ENCODE measurements around the gene L3MBTL3. TPM values are rescaled to one million over a fixed set of nuclear protein-coding genes. Genes with fewer than 3 reads are reported as not detected.

L3MBTL3 gene
- total RNA-seq, 1 experiment from 2014 or later = 14.3 TPM

DNA sequence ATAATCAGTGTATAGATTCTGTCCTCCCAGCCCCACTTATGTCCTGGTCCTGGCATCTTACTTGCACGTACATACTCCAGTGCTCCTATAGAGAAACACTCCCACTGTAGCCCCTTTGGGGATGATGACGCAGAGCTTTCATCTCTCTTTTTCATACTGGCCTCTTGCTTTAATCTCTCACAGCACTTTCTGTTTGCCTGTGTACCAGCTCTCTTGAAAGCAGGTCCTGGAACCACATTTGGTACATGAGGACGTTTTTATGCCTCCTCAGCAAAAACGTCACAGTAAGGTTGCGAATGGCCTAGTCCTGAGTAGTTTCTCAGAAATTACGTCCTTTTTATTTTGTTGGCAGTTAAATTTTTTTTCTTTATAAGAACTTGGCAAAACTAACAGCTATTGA, 10.8 kb downstream of the L3MBTL3 start:
- Histone ChIP-seq H3K4me3 (ENCODE audit: low read depth, low read length) (no peak overlapping the region), H3K27me3 (replicated peaks; ENCODE audit: control insufficient read depth, insufficient read depth, low read length) (no peaks in the 10 kb centered on the region), H3K36me3 (ENCODE audit: control insufficient read depth, insufficient read depth, low read length) (no peaks in the 10 kb centered on the region), H3K4me1 (peaks cover 13% of the 10 kb centered on the region), H3K9me3 (no peaks in the 10 kb centered on the region)
- ChIA-PET CTCF (interaction anchor here (2.2 kb wide), 1 partner anchor 8 kb away, joined by 6 read pairs; no protein-coding TSS in a partner anchor), POLR2A (no interaction called here)
- H3K27me3 Mint-ChIP-seq (ENCODE audit: insufficient read depth, unreplicated experiment) = no peaks in the 10 kb centered on the region
- no peaks in the 10 kb centered on the region for H3K9me3 Mint-ChIP-seq (ENCODE audit: unreplicated experiment)
- intact Hi-C loops (cut with micrococcal nuclease; ENCODE audit: unreplicated experiment) = no loop called here
- no peak overlapping the region for H3K4me3 Mint-ChIP-seq (ENCODE audit: unreplicated experiment)
- H3K36me3 Mint-ChIP-seq (ENCODE audit: insufficient read depth, unreplicated experiment) = no peaks in the 10 kb centered on the region
- peaks cover 11% of the 10 kb centered on the region for H3K4me1 Mint-ChIP-seq (ENCODE audit: low read depth, unreplicated experiment)
- no peak overlapping the region for H3K27ac Mint-ChIP-seq (ENCODE audit: unreplicated experiment)
- TF ChIP-seq, protein P1, sequence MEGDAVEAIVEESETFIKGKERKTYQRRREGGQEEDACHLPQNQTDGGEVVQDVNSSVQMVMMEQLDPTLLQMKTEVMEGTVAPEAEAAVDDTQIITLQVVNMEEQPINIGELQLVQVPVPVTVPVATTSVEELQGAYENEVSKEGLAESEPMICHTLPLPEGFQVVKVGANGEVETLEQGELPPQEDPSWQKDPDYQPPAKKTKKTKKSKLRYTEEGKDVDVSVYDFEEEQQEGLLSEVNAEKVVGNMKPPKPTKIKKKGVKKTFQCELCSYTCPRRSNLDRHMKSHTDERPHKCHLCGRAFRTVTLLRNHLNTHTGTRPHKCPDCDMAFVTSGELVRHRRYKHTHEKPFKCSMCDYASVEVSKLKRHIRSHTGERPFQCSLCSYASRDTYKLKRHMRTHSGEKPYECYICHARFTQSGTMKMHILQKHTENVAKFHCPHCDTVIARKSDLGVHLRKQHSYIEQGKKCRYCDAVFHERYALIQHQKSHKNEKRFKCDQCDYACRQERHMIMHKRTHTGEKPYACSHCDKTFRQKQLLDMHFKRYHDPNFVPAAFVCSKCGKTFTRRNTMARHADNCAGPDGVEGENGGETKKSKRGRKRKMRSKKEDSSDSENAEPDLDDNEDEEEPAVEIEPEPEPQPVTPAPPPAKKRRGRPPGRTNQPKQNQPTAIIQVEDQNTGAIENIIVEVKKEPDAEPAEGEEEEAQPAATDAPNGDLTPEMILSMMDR (IDR thresholded peaks at IDR 0.05; ENCODE audit: insufficient read depth in 1 of 2, low read depth in 1 of 2, low read length in 1 of 2, severe bottlenecking in 1 of 2, unreplicated experiment in 1 of 2) = no peak
- no peak for DNase-seq
- BruUV-seq (replicated peaks) = no TSS peak

DNA sequence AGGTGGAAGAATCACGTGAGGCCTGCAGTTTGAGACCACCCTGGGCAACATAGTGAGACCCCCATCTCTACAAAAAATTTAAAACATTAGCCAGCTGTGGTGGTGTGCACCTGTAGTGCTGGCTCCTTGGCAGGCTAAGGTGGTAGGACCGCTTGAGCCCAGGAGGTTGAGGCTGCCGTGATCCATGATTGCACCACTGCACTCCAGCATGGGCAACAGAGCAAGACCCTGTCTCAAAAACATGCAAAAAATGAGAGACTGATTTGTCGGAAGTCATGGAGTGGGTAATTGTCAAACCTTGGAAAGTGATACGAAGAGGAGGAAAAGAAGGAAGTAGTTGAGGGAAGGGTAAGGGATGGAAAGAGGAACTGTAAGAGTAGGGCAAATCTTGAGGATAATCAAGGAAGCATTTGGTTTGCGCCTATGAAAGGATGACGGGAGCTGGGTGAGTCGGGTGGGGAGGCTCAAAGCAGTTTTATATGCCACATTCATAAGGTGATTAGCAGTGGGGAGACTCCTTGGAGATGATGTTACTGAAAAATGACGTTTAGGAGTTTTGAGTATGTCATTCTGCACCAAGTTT, 14.5 kb downstream of the L3MBTL3 start:
- no peak for DNase-seq
- H3K27me3 Mint-ChIP-seq (ENCODE audit: insufficient read depth, unreplicated experiment) = no peaks in the 10 kb centered on the region
- peaks cover 24% of the 10 kb centered on the region for H3K4me1 Mint-ChIP-seq (ENCODE audit: low read depth, unreplicated experiment)
- ChIA-PET CTCF (no interaction called here), POLR2A (no interaction called here)
- H3K36me3 Mint-ChIP-seq (ENCODE audit: insufficient read depth, unreplicated experiment) = peaks cover 5% of the 10 kb centered on the region
- H3K27ac Mint-ChIP-seq (ENCODE audit: unreplicated experiment) = no peak overlapping the region
- intact Hi-C loops (cut with micrococcal nuclease; ENCODE audit: unreplicated experiment) = no loop called here
- TF ChIP-seq, protein P1 (IDR thresholded peaks at IDR 0.05; ENCODE audit: insufficient read depth in 1 of 2, low read depth in 1 of 2, low read length in 1 of 2, severe bottlenecking in 1 of 2, unreplicated experiment in 1 of 2) = no peak
- Histone ChIP-seq H3K27me3 (replicated peaks; ENCODE audit: control insufficient read depth, insufficient read depth, low read length) (no peaks in the 10 kb centered on the region), H3K4me3 (ENCODE audit: low read depth, low read length) (no peak overlapping the region), H3K4me1 (peaks cover 16% of the 10 kb centered on the region), H3K36me3 (ENCODE audit: control insufficient read depth, insufficient read depth, low read length) (no peaks in the 10 kb centered on the region), H3K9me3 (no peaks in the 10 kb centered on the region)
- no peak overlapping the region for H3K4me3 Mint-ChIP-seq (ENCODE audit: unreplicated experiment)
- no TSS peak for BruUV-seq (replicated peaks)
- no peaks in the 10 kb centered on the region for H3K9me3 Mint-ChIP-seq (ENCODE audit: unreplicated experiment)

DNA sequence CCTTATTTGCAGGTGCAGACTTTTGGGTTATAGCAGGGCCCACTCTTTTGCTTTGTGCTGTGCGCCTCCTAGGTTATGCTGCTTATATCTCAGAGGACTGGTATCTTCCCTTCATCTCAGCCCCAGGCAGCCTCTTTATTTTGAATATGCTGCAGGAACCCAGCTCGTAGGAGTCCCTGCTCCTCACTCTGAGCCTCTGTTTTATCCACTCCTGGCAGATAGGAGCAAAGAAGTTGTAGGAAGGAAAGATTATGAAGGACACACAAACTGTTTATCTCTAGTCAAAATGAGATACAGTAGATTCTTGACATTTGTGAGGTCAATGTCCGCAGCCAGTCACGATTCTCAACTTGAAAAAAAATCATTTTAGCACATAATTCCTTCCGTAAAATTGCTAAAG, 15.6 kb downstream of the L3MBTL3 start:
- H3K4me3 Mint-ChIP-seq (ENCODE audit: unreplicated experiment) = no peak overlapping the region
- no peak for DNase-seq
- no peak overlapping the region for H3K27ac Mint-ChIP-seq (ENCODE audit: unreplicated experiment)
- POLR2A ChIA-PET = no interaction called here
- H3K36me3 ChIP-seq (ENCODE audit: control insufficient read depth, insufficient read depth, low read length) = no peaks in the 10 kb centered on the region
- CTCF ChIA-PET = interaction anchor here (1.5 kb wide), 1 partner anchor 13 kb away, joined by 5 read pairs; no protein-coding TSS in a partner anchor
- peaks cover 24% of the 10 kb centered on the region for H3K4me1 Mint-ChIP-seq (ENCODE audit: low read depth, unreplicated experiment)
- H3K9me3 ChIP-seq = no peaks in the 10 kb centered on the region
- intact Hi-C loops (cut with micrococcal nuclease; ENCODE audit: unreplicated experiment) = no loop called here
- no peaks in the 10 kb centered on the region for H3K27me3 ChIP-seq (replicated peaks; ENCODE audit: control insufficient read depth, insufficient read depth, low read length)
- H3K4me1 ChIP-seq = peaks cover 16% of the 10 kb centered on the region
- no peaks in the 10 kb centered on the region for H3K9me3 Mint-ChIP-seq (ENCODE audit: unreplicated experiment)
- TF ChIP-seq, protein P1 (IDR thresholded peaks at IDR 0.05; ENCODE audit: insufficient read depth in 1 of 2, low read depth in 1 of 2, low read length in 1 of 2, severe bottlenecking in 1 of 2, unreplicated experiment in 1 of 2) = no peak
- H3K4me3 ChIP-seq (ENCODE audit: low read depth, low read length) = no peak overlapping the region
- BruUV-seq (replicated peaks) = no TSS peak
- peaks cover 5% of the 10 kb centered on the region for H3K36me3 Mint-ChIP-seq (ENCODE audit: insufficient read depth, unreplicated experiment)
- no peaks in the 10 kb centered on the region for H3K27me3 Mint-ChIP-seq (ENCODE audit: insufficient read depth, unreplicated experiment)

Measured in Caco-2 (cell line).